ENCODE measurements around the gene CEMIP2. TPM values are rescaled to one million over a fixed set of nuclear protein-coding genes. Genes with fewer than 3 reads are reported as not detected.
"Not testable (repeated sequence)": the region's sequence is repeated elsewhere in the genome, so short reads cannot be mapped to it uniquely, and the experiment has no call there.

CEMIP2 gene
- total RNA-seq, 1 experiment from 2014 or later, result 14.8 TPM

GRCh38 chr9:71693607-71694006, 74.7 kb downstream of the CEMIP2 start:
- H3K4me1 ChIP-seq (ENCODE audit: control insufficient read depth, insufficient read depth, low read length), result no peaks in the 10 kb centered on the region
- TF ChIP-seq TCF7L2 (IDR thresholded peaks at IDR 0.05; ENCODE audit: low read depth, low read length) (no peak), POLR2AphosphoS5 (IDR thresholded peaks at IDR 0.05; ENCODE audit: low read depth, low read length) (no peak), SIN3A (IDR thresholded peaks at IDR 0.05; ENCODE audit: borderline replicate concordance, insufficient read depth, low read depth, low read length) (no peak), CTCF (IDR thresholded peaks at IDR 0.05) (no peak)
- TF ChIP-seq, protein P1, sequence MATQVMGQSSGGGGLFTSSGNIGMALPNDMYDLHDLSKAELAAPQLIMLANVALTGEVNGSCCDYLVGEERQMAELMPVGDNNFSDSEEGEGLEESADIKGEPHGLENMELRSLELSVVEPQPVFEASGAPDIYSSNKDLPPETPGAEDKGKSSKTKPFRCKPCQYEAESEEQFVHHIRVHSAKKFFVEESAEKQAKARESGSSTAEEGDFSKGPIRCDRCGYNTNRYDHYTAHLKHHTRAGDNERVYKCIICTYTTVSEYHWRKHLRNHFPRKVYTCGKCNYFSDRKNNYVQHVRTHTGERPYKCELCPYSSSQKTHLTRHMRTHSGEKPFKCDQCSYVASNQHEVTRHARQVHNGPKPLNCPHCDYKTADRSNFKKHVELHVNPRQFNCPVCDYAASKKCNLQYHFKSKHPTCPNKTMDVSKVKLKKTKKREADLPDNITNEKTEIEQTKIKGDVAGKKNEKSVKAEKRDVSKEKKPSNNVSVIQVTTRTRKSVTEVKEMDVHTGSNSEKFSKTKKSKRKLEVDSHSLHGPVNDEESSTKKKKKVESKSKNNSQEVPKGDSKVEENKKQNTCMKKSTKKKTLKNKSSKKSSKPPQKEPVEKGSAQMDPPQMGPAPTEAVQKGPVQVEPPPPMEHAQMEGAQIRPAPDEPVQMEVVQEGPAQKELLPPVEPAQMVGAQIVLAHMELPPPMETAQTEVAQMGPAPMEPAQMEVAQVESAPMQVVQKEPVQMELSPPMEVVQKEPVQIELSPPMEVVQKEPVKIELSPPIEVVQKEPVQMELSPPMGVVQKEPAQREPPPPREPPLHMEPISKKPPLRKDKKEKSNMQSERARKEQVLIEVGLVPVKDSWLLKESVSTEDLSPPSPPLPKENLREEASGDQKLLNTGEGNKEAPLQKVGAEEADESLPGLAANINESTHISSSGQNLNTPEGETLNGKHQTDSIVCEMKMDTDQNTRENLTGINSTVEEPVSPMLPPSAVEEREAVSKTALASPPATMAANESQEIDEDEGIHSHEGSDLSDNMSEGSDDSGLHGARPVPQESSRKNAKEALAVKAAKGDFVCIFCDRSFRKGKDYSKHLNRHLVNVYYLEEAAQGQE (IDR thresholded peaks at IDR 0.05; ENCODE audit: insufficient read depth in 1 of 2, low read depth in 2 of 2, low read length in 1 of 2), result no peak
- H3K4me3 ChIP-seq (ENCODE audit: low read depth in 2 of 2, low read length in 2 of 2), result no peak overlapping the region
- ATAC-seq, result no peak
- no TSS peak for BruUV-seq (replicated peaks)
- no peak overlapping the region for H3K27ac ChIP-seq (ENCODE audit: low read length)
- in situ Hi-C loops (cut with HindIII; ENCODE audit: low pct_unique_long_range_greater_than_20kb, low sequenced_read_pairs), result no loop called here
- POLR2A ChIA-PET, result no interaction called here
- intact Hi-C loops (cut with micrococcal nuclease; ENCODE audit: unreplicated experiment), result no loop called here
- H3K27me3 ChIP-seq (ENCODE audit: control insufficient read depth, insufficient read depth, low read length), result no peaks in the 10 kb centered on the region
- CTCF ChIA-PET, result interaction anchor here (0.5 kb wide), 1 partner anchor 123 kb away, joined by 3 read pairs; no protein-coding TSS in a partner anchor
- no peak for DNase-seq (ENCODE audit: low read depth, low spot score)
- H3K36me3 ChIP-seq (ENCODE audit: control insufficient read depth, insufficient read depth, low read length), result no peaks in the 10 kb centered on the region
- no peaks in the 10 kb centered on the region for H3K9me3 ChIP-seq (ENCODE audit: control insufficient read depth, insufficient read depth, low read depth, low read length)

GRCh38 chr9:71692337-71692736, 76.0 kb downstream of the CEMIP2 start:
- H3K4me1 ChIP-seq (ENCODE audit: control insufficient read depth, insufficient read depth, low read length), result no peaks in the 10 kb centered on the region
- intact Hi-C loops (cut with micrococcal nuclease; ENCODE audit: unreplicated experiment), result no loop called here
- ATAC-seq, result no peak
- BruUV-seq (replicated peaks), result no TSS peak
- H3K36me3 ChIP-seq (ENCODE audit: control insufficient read depth, insufficient read depth, low read length), result no peaks in the 10 kb centered on the region
- no peak overlapping the region for H3K27ac ChIP-seq (ENCODE audit: low read length)
- no peaks in the 10 kb centered on the region for H3K9me3 ChIP-seq (ENCODE audit: control insufficient read depth, insufficient read depth, low read depth, low read length)
- POLR2A ChIA-PET, result no interaction called here
- no peaks in the 10 kb centered on the region for H3K27me3 ChIP-seq (ENCODE audit: control insufficient read depth, insufficient read depth, low read length)
- CTCF ChIA-PET, result no interaction called here
- no peak for TF ChIP-seq CTCF (IDR thresholded peaks at IDR 0.05)
- TF ChIP-seq, protein P1 (IDR thresholded peaks at IDR 0.05; ENCODE audit: insufficient read depth in 1 of 2, low read depth in 2 of 2, low read length in 1 of 2), result no peak
- no peak for TF ChIP-seq SIN3A (IDR thresholded peaks at IDR 0.05; ENCODE audit: borderline replicate concordance, insufficient read depth, low read depth, low read length)
- TF ChIP-seq TCF7L2 (IDR thresholded peaks at IDR 0.05; ENCODE audit: low read depth, low read length), result no peak
- TF ChIP-seq POLR2AphosphoS5 (IDR thresholded peaks at IDR 0.05; ENCODE audit: low read depth, low read length), result no peak
- H3K4me3 ChIP-seq (ENCODE audit: low read depth in 2 of 2, low read length in 2 of 2), result no peak overlapping the region
- in situ Hi-C loops (cut with HindIII; ENCODE audit: low pct_unique_long_range_greater_than_20kb, low sequenced_read_pairs), result no loop called here
- DNase-seq (ENCODE audit: low read depth, low spot score), result no peak

GRCh38 chr9:71691576-71691975, 76.7 kb downstream of the CEMIP2 start:
- H3K9me3 ChIP-seq (ENCODE audit: control insufficient read depth, insufficient read depth, low read depth, low read length); H3K36me3 ChIP-seq (ENCODE audit: control insufficient read depth, insufficient read depth, low read length); H3K27me3 ChIP-seq (ENCODE audit: control insufficient read depth, insufficient read depth, low read length); in situ Hi-C loops (cut with HindIII; ENCODE audit: low pct_unique_long_range_greater_than_20kb, low sequenced_read_pairs); H3K27ac ChIP-seq (ENCODE audit: low read length); ATAC-seq; H3K4me3 ChIP-seq (ENCODE audit: low read depth in 2 of 2, low read length in 2 of 2); POLR2A ChIA-PET; BruUV-seq (replicated peaks); CTCF ChIA-PET; DNase-seq (ENCODE audit: low read depth, low spot score); H3K4me1 ChIP-seq (ENCODE audit: control insufficient read depth, insufficient read depth, low read length); intact Hi-C loops (cut with micrococcal nuclease; ENCODE audit: unreplicated experiment): not testable (repeated sequence)

Data from Panc1 (cell line).